Hematopoietic multipotent progenitor cell treated with erythropoietin and hydrocortisone succinate and interleukin-3 and kit ligand, for 6 days (in vitro differentiated cells): ENCODE data around the gene KCNQ5.

Experiments
- DNase-seq: peaks from one replicate; pipeline ENCODE4 v3.0.0-alpha.2; 2015

KCNQ5 gene

DNA sequence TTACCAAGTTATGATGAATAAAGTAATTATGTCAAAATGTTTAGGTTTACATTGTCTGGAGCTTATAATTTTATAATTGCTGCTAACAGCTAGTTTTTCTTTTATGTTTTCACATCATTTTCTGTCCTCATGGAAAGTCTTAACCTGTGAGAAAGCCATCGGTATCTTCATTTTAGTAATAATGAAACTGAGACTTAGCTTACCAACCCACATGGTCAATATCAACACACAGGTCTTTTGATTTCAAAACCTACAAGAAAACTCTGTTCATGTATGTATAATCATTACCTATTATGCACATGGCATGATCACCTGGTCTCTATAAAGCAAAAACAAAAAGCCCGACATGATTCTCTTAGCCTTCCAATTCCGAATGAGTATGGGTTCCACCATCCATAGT, 61.9 kb downstream of the KCNQ5 start:
- DNase-seq = no peak

DNA sequence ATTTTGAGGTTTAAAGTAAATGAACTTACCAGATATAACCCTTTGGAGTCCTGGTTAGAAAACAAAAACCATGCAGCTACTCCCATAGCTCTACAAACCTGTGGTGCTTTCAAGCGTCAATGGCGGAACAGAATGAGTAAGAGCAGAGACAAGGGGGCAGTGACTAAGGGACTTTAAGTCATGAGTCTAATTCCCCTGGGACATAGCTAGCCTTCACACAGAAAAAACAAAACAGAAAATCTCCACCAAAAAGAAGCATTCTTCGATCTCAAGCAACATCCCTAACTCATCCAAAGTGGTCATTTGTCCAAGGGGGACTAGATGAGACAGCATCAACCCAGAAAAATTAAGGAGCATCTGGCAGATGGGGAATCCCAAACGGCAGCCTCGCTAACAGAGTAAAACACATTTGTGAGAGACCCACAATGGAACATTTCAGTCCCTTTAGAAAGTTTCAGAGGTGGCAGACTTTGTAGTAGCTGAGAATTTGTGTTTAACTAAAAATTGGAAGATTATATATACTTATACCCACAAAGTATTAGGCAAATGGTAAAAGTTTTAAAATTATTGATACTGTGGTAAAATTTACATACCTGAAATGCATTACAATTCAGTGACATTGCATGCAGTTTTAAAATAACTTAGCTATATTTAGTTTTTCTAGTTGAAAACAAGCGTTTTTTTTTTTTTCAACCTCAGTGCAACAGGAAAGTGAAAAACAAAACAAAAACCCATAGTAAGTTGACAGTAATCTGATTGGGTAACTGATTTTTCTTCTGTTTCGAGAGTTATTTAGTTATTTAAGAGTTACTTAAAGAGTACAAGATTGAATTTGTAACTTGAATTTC, 67.5 kb downstream of the KCNQ5 start:
- no peak for DNase-seq

DNA sequence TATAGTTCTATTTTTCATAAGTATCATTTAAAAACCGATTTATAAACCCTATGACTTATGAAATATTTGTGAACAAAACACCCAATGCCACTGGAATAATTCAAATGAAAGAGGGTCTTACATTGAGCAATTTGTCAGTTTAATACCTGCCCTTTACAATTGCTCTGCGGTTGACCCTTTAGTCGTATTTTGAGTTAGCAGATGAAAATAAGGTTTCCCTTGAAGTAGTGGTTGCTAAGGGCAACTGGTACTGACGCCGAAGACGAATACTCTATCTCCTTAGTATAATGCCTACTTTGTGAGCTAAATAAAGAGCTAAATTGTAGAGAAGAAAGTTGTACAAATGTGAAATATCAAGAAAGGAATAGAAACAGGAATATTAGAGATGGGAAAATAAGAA, 69.4 kb downstream of the KCNQ5 start:
- DNase-seq = no peak

DNA sequence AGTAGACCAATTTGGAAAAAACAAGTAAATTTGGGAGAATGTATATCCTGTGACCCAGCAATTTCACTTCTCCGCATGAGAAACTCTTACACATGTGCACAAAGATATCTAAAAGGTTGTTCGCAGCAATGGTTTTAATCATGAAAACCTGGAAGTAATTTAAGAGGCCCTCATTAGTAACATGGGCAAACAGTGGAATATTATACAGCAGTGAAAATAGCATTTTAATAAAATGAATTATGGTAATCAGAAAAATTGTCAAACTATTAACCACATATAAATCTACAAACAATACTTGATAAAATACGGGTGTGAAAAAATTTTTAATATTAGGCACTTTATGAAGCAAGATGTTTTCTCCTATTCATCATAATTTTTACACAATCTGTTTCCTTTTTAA, 74.2 kb downstream of the KCNQ5 start:
- DNase-seq = no peak

DNA sequence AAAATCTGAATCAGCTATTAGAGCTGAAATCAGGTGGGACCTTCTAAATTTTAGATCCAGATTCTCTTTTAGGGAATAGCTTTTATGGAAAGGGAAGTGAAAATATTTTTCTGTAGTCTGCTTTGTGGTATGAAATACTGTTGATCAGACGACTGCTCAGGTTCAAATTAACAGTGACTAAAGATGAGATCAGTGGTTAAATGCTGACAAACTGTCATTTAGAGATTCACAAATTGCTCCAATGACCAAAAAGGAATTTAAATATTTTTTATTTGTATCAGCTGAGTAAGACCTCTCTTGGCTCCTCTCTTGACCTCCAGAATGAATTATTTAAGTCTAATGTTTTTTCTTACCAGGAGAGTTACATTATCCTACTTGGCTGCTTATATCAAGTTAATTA, 77.3 kb downstream of the KCNQ5 start:
- DNase-seq = no peak

DNA sequence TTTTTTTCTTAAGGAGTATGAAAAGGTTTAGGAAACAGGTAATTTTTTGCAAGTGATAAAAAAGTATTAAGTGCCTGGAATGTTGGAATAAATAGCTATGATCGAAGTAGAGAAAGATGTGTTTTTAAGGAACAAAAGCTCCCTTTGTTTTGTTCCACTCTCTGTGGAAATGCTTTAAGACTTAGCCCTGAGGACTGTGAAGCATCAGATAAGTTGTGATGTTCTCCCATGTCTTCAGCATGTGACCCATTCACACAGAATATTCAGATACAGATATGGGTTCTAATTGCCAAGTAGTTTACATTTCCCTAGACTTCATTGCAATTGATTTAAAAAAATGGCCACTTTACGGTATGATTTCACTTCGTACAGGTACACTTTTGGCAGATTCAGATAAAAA, 80.6 kb downstream of the KCNQ5 start:
- DNase-seq = peak; percentile 15

DNA sequence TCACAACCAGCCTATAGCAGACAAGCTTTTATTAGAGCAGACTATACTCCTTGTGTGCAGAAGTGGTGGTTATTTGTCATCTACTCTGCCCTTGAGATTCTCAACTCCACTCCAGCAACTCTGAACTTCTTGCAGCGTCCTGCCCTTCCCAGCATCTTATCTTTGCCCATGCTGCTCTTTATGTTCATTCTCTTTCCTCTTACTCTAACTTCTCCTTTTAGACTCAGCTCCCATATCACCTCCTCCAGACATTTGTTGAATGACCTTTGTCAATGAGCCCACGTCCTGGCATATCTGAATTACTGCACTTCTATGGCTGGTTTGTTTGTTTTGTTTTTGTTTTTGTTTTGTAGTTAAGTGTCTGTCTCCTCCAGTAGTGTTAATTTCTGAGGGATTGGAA, 81.2 kb downstream of the KCNQ5 start:
- peak; percentile 67 for DNase-seq

DNA sequence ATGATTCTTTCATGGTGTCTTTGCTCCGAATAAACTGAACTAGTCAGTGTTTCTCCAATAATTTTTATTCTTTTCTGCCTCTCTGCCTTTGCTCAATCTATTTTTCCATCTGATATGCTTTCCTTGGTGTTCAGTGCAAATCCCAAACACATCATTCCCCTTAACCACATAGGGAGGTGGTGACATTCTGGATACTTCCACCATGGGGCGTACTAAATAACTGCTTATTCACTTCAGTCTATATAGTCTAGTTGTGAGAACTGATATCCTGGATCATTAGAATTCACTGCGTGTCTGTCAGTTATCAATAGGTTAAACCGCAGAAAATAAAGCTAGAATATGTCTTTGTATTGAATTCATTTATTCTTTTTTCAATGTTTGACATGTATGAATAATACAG, 83.1 kb downstream of the KCNQ5 start:
- DNase-seq = no peak

DNA sequence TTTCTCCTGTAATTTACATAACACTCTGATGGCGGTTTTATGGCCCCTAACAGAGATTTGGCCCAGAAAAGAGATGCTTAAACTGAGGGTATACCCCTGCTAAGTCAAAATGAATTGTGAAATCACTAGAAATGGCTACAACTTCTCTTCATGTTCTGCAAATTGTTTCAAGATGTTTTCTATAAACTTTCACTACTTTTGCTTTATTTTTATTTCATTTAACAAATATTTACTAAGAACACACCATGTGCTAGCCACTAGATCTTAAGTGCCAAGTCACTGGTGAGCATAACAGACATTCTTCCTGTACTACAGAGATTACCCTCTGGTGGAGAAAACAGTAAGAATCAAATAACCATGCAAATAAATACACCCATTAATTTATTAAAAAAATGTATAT, 87.6 kb downstream of the KCNQ5 start:
- no peak for DNase-seq

DNA sequence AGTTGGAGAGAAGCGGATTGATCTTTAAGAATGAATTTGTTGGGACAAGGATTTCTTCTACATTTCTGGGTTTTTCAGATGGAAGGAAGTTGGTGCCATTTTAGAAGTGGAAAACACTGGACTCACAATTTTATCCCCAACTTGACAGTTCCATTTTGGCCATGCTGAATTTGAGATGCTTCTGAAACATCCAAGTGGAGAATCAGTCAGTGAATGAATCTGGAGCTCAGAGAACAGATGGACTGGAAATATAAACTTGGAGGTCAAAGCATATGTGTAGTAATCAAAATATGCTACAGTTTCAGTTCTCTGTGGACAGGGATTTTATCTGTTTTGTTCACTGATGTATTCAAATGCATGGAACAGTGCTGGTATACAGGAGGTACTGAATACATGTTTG, 89.9 kb downstream of the KCNQ5 start:
- no peak for DNase-seq

DNA sequence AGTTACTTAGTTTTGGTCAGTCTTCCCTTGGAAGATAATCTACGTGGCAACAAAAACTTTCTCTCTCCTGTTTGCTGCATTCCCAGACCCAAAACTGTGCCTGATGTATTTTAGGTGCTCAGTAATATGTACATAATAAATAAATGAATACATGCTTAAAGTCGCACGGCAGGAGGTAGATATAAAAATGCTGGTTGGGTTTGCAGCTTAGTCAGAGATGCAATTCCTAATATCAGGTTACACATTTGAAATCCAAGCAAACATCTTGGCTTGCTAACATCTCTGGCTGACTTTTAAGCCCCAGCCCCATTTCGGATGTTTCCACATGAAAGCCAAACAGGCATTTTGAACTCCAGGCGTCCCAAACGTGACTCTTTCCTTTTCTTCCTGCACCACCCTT, 91.0 kb downstream of the KCNQ5 start:
- DNase-seq = no peak

DNA sequence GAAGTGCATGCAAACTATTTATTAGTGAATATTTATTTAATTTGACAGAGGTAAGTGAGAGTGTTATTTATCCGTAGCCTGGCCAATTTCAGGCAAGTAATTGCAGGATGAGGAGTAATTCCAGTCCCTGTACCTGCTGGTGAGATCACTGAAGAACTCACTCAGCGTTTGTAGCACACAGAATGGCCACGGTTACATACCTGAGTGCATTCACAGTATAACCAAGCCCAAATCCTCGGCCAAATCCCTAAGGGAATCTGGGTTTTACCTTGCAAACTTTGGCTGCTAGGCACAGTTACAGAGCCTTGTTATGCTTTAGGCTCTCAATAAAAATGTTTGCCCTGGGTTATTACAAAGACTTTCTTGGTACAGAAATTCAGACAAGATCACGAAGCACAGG, 93.3 kb downstream of the KCNQ5 start:
- no peak for DNase-seq

DNA sequence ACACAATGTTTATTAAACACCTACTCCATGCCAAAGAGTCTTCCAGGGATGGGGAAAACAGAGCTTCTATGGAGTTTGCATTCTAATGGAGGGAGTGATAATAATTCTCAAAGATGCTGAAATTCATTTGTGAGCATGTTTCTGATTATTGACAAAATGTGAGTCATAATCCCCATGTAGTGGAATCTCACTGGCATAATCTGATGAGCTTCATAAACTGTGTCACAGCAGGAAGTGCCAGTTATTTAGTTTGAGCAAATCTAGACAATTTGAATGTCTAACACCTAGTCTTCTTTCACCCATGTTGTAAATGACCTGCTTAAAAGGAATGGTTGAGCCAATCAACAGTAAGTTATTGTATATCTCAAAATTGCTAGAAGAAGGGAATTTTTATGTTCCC, 95.1 kb downstream of the KCNQ5 start:
- no peak for DNase-seq

DNA sequence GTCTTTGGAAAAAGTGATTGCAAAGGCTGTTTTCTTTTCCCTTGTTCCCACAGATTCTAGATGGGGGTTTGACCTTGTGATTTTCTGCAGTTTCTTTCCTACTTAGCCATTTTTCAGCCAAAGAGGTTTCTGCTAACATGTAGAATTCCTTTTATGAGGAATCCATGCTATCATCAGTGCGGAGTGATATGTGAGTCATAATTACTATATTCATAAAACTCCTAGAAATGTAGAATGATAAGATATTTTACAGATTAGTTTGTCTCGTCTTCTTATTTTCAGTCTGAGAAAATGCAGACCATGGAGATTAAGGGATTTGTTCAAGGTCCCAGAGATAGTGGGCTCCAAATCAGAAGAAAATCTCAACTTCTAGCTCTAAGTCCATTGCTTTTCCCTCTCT, 98.6 kb downstream of the KCNQ5 start:
- no peak for DNase-seq

DNA sequence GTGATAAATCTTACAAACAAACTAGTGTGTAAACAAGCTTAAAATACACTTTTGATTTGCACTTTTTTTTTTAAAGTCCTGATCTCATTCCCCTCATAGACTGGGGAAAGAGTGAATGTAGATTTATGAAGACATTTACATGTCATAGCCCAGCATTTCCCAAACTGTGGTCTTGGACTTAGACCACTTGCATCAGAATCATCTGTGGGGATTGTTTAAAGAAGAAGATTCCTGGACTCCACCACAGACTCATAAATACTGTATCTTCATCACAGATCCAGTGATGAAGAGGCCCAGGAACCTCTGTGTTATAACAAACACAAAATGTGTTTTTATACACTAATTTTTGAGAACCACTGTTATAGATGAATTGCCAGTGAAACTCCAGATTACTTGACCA, 99.5 kb downstream of the KCNQ5 start:
- no peak for DNase-seq

DNA sequence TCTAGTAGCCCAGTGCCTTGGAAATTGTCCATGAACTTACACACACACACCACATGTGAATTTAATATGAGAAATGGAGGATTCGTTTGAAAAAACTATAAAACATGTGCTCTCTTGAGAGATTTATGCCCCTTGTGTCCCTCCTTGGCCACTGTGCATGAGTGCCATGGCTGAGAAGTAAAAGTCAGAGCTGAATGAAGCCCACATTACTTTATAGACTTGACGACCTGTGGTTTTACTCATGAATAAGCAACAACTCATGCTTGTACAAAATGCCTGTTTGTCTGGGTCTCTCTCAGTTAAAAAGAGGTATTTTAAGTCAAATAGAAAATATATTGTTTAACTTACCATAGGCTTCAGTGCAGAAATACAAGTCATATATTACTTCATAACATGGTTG, 102.7 kb downstream of the KCNQ5 start:
- DNase-seq = no peak

DNA sequence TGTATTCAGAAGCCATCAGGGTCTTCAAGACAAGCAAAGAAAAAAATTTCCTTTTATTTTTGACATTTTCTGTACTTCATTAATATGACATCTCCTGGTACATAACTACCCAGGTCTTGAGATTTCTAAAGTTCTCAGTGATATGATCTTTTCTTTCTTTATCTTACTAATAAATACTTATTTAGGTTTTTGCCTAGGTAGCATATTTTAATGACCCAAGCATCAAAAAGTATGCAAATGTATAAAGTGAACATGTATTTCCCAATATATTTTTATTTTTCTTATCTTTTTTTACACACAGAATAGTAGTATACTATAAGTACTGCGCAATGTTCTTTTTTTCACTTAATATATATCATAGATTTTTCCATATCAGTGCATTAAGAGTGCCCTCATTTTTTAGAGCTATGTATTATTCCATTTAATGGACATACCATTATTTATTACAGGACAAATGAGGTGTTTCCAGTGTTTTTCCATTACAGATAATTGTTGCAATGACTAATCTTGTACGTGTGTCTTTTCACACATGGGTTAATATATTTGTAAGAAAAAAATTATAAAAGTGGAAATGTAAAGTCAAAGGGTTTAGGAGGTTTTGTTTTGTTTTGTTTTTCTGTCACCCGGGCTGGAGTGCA, 107.0 kb downstream of the KCNQ5 start:
- DNase-seq = no peak

DNA sequence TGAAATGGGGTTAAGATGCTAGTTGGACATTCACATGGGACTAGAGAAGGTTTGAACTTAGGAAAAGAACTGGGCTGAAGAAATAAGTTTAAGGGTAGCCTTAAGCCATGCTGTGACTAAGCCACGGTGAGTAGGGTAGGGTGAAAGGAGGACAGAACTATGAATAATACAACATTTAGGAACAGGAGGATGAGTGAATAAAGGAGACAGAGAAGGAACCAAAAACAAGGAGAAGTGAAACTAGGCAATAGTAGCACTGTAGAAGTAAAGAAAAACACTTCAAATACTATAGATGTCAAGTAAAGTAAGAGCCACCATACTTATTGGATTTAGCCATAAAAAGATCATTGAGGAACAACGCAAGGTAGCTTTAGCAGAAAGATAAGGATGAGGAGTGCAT, 111.2 kb downstream of the KCNQ5 start:
- no peak for DNase-seq

DNA sequence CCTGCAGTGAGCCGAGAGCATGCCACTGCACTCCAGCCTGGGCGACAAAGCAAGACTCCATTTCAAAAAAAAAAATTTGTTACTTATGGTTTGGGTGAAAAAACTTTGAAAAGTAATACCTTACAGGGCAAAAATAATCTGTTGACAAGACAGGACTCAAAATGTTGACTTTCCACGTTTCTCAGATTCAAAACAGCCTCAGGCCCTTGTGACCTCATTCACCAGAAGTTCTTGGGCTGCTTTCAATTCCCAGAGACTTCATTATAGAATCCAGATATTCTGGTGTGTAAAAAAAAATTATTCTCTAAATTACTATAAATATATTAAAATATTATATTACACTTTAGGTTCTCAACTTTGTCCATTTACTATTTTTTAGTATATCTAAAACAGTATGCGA, 116.2 kb downstream of the KCNQ5 start:
- no peak for DNase-seq

DNA sequence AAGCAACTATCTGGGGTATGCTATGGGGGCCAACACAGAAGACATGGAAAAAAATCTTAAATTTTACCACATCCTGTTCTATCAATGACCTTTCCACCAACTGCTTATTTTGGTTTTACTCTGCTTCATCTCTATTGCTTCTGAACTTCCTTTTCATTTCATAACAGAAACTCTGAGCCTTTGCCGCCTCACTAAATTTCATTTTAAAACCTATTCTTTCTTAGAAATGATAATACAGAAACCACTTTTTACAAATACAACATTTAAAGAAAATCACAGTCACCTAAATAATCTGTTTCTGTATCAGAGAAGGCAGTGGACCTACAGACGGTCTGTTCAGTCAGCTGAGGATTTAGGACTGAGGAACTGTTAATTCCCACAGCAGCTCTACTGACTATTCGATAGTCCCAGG, 117.5 kb downstream of the KCNQ5 start:
- no peak for DNase-seq

DNA sequence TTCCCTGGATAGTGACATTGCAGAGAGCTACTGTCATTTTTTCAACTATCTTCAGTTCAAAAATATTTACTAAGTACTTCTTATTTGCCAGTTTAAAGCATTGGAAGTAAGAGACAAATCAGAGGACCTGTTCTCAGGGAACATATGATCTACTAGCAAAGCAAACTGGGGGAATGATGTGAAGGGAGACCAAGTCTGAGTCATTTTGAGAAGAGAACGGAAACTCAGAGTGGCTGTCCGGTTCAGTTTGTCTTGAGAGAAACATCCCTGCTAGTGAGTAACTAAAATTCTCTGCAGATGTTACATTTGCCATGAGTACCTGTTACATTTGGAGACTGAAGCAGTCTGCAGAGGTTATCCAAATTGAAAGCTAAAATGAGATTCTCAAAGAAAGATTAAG, 118.3 kb downstream of the KCNQ5 start:
- DNase-seq = no peak

DNA sequence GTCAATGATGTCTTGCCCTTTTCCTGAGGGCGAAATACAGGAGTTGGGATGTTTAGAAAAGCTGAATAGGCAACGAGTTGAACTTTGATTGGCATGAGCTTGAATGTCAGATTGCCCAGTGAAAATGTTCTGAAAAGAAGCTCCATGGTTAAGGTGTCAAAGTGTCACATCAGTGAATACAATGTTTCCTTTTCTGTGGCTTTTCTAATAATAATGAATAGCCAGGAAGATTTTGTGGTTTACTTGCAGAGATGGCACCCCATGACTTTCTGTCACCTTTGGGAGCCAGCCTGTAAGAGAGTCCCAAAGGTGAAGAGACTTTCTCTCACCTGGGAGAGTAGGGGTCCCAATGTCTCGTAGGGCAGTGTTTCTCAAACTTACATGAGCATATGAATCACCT, 119.2 kb downstream of the KCNQ5 start:
- no peak for DNase-seq

DNA sequence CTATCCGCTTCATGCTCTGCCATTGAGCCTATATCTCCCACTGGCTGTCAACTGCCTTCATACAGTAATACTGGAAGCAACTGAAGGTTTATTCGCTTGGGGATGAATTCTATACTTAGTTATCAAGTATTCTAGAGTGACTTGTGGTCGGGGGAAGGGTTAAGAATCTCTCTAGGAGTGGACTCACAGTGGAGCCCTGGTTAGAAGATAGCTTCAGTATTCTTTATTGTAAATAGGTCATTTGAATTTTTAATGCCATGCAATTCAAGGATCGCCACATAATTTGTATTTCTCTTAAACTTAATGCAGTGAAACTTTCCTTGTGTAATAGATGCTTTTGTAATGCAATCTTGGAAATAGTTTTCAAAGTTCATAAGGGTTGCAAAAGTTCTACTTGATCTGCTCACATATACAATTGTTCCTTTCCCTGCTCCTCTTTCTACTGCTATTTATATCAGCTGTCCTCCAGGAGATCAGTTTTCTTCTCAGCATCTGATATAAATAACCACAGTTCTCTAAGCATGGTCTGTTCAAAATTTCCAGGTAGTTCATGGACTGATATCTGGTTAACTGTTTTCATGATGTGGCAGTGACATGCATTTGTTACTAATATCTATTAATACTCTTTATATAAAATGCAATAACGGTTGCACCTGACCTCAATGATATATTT, 120.3 kb downstream of the KCNQ5 start:
- no peak for DNase-seq

DNA sequence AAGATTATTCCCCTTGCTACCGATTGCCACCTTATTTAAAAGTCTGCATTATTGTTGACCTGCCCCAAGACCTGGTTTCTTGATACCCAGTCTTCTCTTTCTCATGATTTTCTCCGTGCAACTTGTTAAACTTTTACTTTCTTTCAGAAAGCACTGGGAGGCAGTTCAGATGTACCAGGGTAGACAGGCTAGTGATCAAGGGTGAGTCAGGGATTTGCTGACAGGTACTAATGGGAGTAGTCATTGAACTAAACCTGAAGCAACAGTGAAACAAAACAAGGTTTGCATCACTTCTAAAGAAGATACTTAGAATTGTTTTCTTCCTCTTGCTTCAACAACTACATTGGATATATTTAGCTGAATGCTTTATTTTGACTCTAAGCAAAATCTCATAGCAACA, 124.4 kb downstream of the KCNQ5 start:
- DNase-seq = no peak
